Frontal cortex (tissue), 4 donors: Measurements from ENCODE around the gene NAPA. TPM values are rescaled to one million over a fixed set of nuclear protein-coding genes. Genes with fewer than 3 reads are reported as not detected.

ENCODE experiments used
- DNase-seq, 2 donors: peaks; one replicate each; pipeline ENCODE4 v3.0.0; 2012; ENCODE audit warnings: low spot score in 2 of 2
- FAIRE-seq: peaks from 2 replicates; lab custom pipeline; 2012; peaks lifted over from hg19 to GRCh38; lab: Jason Lieb, UNC
- total RNA-seq: library from RNA; depleted of rRNA; stranded (reverse); fragments of >200 nt; gene quantifications from one replicate; pipeline ENCODE4 v1.2.3, GENCODE V29; 2014
- donor health status: control.
- donor health status: control.
- donor health status: control.

Gene NAPA
- 43.2 TPM for total RNA-seq

GRCh38 chr19:47514869-47515588 is at the start of gene NAPA:
TSS of gene NAPA (minus strand) at chr19:47515063. CDS start at chr19:47514940, 123 bp downstream.
- FAIRE-seq: peak; percentile 91

GRCh38 chr19:47564081-47564480 is 49.2 kb upstream of the NAPA start:
- DNase-seq (no peak), FAIRE-seq (no peak)

More at GRCh38 chr19:47514869-47515588, at the start of gene NAPA:
- DNase-seq: peak; percentile 97 to 99

DNA sequence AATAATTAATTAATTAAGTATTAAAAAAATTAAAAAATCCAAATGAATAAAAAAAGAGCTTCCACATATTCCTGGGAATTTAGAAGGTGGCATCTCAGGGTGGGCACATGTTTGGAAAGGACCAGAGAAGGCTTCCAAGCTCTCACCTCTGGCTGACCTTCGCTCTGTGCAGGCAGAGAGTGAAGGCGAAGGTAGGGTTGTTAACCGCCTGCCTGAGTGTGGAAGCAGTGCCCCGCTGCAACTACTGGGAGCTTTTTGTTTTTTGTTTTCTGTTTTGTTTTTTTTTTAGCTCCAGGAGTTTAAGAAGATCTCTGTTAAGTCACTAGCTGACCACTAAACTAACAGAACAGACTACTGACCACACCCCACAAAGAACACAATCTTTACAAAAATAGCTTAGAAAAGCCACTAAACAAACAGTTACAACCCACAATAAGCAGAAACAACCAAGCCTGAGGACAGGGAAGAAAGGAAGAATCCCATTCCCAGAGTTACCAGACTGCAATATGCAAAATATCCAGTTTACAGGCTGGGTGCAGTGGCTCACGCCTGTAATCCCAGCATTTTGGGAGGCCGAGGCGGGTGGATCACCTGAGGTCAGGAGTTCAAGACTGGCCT is 46.7 kb upstream of the NAPA start:
- no peak for FAIRE-seq
- no peak for DNase-seq

GRCh38 chr19:47560999-47561398 is 46.1 kb upstream of the NAPA start:
- FAIRE-seq (no peak), DNase-seq (no peak)

DNA sequence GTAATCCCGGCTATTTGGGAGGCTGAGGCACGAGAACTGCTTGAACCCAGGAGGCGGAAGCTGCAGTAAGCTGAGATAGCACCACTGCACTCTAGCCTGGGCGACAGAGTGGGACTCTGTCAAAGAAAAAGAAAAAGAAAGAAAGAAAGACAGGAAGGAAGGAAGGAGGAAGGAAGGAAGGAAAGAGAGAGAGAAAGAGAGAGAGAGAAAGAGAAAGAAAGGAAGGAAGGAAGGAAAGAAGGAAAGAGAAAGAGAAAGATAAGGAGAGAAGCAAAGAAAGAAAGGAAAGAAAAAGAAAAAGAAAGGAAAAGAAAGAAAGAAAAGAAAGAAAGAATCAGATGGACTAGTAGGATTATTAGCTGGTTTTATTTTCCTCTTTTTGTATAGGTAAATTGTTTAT is 35.3 kb upstream of the NAPA start:
- DNase-seq: no peak
- FAIRE-seq: no peak

GRCh38 chr19:47549261-47549862 is 34.5 kb upstream of the NAPA start:
- FAIRE-seq (no peak), DNase-seq (no peak)

GRCh38 chr19:47547199-47547598 is 32.3 kb upstream of the NAPA start:
- DNase-seq (no peak), FAIRE-seq (no peak)

- FAIRE-seq: no peak
- DNase-seq: no peak
Measured at GRCh38 chr19:47545061-47545948, 30.4 kb upstream of the NAPA start.

- no peak for DNase-seq
- no peak for FAIRE-seq
Measured at GRCh38 chr19:47544476-47544875, 29.6 kb upstream of the NAPA start.

DNA sequence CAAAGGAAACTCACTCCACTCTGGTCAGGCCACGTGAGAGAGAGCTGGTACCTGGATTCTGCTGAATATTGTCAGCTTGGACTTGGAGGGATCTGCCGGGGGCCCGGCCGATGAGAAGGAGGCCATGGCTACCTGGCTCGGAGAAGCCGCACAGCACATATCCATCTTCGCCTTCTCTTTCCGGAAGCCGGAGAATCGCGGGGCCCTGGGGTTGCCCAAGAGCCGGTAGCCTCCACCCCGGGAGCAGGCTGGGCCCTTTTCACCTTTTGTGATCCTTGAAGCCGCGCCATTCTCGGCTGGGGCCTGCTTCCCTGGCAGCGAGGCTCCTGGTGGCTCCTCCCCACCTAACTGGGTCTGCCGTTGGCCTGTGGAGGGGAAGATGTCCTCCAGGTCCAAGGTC is 29.2 kb upstream of the NAPA start:
- DNase-seq (no peak), FAIRE-seq (no peak)

- no peak for FAIRE-seq
Measured at GRCh38 chr19:47542030-47542475, 27.2 kb upstream of the NAPA start.

DNA sequence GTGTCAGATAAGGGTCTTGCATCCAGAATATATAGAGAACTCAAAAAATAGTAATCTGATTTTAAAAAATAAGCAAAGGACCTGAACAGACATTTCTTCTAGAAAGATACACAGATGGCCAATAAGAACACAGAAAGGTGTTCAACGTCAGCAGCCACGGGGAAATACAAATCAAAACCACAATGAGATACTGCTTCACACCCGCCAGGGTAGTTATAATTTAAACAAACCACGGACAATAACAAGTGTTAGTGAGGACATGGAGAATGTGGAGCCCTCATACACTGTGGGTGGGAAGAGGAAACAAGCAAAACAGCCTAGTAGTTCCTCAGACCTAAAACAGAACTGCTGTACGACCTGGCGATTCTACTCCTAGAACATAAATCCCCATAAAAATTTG is 26.7 kb upstream of the NAPA start:
- FAIRE-seq: no peak
- no peak for DNase-seq

More at GRCh38 chr19:47542030-47542475, 27.2 kb upstream of the NAPA start:
- no peak for DNase-seq

DNA sequence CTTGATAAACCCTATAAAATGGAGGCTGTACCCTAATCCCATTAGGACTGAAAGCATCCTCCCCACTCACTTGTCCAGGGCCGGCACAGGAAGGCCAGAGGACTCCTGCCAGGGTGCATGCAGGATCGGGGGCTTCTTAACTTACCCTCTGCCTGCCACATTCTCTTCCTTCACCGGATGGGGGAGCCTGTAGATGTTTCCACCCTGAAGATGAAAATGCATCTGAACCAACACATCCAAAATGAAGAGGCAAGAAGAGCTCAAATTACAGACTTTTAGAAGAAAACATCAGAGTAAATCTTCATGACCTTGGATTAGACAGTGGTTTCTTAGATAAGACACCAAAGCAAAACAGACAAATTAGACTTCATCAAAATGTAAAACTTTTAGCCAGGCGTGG is 25.9 kb upstream of the NAPA start:
- no peak for FAIRE-seq
- no peak for DNase-seq

GRCh38 chr19:47539747-47540311 is 25.0 kb upstream of the NAPA start:
- DNase-seq (no peak), FAIRE-seq (no peak)

DNA sequence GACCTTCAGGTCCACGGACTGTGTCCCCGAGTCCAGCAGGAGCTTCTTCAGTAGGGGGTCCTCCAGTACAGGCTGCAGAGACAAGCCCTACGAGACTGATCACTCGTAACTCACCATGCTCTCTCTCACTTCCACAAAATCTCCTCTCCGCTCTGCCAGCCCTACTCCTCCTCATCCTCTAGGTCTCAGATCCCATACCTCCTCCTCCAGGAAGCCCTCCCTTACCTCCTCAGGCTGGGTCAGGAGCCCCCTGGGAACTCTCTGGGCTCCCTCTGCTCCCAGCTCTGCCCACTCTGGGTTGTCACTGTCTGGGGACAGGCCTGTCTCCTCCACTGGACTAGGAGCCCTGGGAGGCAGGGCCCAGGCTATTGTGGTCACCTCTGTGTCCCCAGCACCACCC is 23.9 kb upstream of the NAPA start:
- no peak for DNase-seq
- FAIRE-seq: no peak

DNA sequence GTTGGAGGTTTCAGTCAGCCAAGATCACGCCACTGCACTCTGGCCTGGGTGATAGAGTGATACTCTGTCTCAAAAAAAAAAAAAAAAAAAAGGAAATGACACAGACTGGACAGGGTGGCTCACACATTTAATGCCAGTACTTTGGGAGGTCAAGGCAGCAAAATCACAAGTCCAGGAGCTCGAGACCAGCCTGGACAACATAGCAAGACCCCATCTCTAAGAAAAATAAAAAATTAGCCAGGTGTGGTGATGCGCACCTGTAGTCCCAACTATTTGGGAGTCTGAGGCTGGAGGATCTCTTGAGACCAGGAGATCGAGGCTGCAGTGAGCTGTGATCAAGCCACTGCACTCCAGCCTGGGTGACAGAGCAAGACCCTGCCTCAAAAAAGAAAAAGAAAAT is 22.6 kb upstream of the NAPA start:
- no peak for FAIRE-seq
- DNase-seq: no peak

- no peak for FAIRE-seq
- DNase-seq: no peak
Measured at GRCh38 chr19:47534628-47535027, 19.8 kb upstream of the NAPA start.

- FAIRE-seq (no peak), DNase-seq (no peak)
Measured at GRCh38 chr19:47531640-47532387, 17.0 kb upstream of the NAPA start.

DNA sequence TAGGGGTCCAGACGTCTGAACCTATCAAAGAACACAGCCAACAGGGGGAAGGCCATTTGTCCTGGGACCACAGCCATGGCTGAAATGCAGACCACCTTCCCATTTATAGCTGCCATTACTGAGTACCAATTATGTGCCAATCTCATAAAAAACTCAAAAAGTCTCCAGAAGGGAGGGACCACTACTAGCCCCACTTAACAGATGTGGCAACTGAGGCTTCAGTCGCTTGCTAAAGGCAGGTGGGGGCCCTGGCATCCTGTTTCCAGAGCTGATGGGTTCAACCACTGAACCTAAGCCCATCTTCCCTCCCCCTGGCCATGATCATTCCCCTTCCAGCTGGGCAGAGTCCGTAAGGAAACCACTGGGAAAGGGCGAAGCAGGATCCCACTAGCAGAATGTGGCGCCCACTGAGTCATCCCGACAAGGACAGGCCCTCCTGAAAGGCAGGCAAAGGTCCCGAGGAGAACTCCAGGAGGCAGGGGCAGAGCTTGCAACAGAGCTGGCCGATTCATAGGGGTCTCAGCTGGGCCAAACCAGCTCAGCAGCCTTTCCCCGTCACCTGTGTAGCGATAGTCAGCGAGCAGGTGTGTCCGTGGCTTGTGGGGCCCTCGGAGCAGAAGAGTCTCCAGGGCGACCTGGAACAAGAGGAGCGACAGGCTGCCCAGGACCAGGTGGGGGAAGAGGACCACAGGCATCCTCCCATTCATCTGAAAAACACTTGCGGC is 14.3 kb upstream of the NAPA start:
- DNase-seq (no peak), FAIRE-seq (no peak)
